A673 (cell line): ENCODE measurements around the gene ARHGAP45.

ENCODE experiments used
- CTCF ChIP-seq: fragments of 300-800, 200-600 bp; sonication (generic); conservative IDR thresholded peaks from 2 replicates; pipeline ENCODE4 v1.5.1; 2017; ENCODE audit warnings: low read depth, mild to moderate bottlenecking, antibody characterized with exemption, low read length, moderate library complexity, mixed read lengths
- EZH2 ChIP-seq: fragments of 200-600 bp; sonication (generic); IDR thresholded peaks from 2 replicates; pipeline ENCODE4 v1.6.1; 2017; ENCODE audit warnings: borderline replicate concordance, low read depth, mild to moderate bottlenecking, mixed read lengths, antibody characterized with exemption, low read length; ENCODE audit not compliant: poor library complexity, severe bottlenecking

GRCh38 chr19:1069009-1069779 lies 2.2 kb downstream of the ARHGAP45 start:
- TF ChIP-seq CTCF (no peak), EZH2 (no peak)
